GM21529 (cell line): ENCODE data around the gene ZNF521.

ENCODE experiments used
- ATAC-seq: cut with Tn5 transposase; IDR thresholded peaks from one replicate; pipeline ENCODE4 v1.9.1; 2021; ENCODE audit not compliant: unreplicated experiment

The ZNF521 gene

DNA sequence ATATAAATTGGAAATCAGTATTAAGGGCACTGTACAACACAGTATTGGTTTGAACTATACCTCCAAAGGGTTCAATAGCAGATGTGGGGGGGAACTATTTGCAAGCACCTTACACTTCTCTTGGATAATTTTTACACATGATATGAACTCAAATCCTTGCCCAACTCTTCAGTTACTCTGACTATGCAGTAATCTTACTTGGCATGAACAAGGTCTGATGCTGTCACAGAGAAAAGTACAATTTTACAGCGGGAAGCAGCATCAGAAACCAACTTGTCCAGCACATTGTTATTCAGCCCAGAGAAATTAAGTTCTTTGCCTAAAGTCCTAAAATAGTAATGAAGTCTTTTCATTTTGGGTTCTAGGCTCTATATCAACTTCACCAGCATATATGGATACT, 98.2 kb downstream of the ZNF521 start:
- ATAC-seq = no peak

DNA sequence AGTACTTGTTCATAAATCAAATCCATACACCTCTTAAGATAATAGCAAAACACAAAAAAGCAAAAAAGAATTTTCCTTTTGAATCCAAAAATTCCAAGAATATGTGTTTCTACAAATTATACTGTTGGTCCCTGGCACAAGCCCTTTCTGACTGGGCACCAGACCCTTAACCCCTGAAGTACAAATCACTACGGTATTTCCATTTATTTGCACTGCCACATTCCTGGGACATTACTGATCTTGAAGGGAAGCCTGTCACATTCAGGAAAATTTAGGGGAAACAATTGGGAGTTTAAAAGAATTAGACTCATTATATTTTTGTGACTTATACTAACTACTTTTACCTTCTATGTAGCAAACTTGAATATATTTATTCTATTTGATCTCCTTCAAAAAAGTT, 98.8 kb downstream of the ZNF521 start:
- no peak for ATAC-seq

DNA sequence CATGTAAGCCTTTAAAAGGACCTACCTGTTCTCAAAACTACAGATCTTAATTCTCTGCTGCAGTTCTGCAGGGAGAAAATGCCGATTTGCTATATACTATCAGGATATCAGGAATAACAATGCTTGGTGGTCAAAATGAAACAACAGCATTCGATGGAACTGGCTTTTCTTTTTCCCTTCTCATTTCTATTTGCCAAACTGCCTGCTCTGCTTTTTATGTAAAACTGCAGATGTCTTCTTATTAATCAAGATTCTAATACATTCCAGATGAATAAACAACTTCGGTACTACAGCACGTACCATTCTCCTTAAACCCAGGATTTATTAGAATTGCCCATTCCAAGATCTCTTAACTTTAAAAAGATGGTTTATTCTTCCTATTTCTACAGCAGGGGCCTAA, 100.9 kb downstream of the ZNF521 start:
- no peak for ATAC-seq

DNA sequence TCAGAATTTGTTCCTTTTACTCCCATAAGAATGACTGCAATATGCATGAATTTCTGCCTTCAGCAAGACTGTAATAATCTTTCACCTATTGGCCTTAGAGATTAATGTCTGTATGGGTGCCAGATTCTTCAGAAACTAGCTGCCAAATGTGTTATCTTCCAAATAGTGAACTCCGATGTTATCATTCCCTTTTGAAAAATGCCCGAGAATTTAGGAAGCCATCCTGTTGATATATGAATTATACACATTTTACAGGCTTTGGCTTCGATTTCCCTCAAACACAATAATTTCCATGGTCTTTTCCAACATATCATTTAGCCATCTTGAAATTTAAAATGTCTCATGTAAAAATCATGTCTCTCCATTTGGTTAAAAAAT, 101.5 kb downstream of the ZNF521 start:
- no peak for ATAC-seq

DNA sequence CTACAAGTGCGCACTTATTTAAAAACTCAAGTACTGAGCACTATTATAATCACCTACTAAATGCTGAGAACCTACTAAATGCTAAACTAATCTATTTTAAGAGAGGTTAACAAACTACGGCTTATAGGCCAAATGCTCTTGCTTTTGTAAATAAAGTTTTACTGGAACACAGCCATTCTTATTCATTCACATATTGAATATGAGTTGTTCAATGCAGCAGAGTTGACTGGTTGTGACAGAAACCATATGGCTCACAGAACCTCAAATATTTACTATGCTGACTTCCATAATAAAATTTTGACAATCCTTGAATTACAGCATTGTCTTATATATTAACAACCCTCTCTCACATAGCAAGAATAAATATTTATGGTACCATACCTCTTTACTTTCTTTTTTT, 103.2 kb downstream of the ZNF521 start:
- ATAC-seq = no peak

DNA sequence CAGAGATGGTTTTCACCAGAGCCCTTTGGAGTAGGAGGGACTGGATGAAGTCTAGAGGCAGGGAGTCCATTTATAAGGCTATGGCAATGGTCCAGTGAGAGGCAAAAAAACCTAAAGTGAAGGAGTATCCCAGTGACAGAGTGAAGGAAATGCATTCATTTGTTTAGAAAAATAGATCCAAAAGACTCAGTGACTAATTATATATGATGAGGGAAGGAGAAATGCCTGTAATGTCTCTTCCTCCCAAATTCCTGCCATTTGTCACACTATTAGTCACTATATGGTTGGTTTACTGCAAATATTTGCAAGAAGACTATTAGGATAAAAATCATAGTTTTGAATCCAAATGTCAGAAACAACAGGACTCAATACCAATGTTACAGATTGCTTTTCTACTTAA, 104.2 kb downstream of the ZNF521 start:
- no peak for ATAC-seq

DNA sequence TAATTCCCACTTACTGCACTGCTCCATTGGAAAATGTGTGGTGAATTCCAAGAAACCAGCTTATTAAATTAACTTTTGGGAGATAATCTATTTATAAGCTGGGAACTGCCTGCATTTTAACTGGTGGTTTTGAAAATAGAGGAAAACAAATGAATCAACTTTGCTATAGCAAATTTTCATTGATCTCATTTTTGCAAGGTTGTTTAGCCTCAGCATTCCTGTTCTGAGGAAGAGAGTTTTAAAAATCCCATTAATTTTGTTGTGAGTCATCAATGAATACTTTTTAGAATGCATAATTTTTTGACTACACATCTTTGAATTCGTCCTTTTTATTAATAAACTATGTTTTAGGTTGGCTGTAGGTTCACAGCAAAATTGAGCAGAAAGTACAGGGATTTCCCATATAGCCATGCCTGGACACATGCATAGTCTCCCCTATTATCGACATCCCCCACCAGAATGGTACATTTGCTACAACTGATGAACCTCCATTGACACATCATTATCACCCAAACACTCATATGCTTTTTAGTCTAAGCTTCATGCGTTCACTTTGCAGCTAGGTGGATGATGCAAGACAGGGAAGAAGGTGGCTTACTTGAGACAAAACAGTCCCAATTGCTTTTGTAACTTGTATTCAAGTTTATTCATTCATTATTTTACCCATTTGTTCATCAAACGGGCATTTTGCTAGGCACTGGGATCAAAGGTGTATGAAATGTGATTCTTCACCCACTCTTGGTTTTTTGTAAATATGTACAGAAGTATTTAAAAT, 106.9 kb downstream of the ZNF521 start:
- ATAC-seq = no peak

DNA sequence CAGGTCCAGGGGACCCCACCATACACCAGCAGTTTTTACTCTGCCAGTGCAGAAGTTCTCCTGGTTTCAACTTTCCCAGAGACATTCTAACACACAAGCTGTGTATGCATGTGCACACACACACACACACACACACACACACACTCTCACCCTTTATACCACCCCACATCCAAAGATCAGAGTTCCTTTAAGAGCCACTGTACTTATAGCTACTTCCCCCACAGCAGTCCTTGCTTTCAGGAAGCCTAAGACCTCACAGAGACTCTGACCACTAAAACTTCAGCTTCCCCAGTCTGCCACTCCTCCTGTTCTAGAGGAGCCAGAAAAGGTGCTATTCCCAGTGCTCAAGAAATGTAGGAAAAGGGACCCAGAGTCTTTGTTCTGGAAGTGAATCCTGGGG, 107.8 kb downstream of the ZNF521 start:
- ATAC-seq = no peak

DNA sequence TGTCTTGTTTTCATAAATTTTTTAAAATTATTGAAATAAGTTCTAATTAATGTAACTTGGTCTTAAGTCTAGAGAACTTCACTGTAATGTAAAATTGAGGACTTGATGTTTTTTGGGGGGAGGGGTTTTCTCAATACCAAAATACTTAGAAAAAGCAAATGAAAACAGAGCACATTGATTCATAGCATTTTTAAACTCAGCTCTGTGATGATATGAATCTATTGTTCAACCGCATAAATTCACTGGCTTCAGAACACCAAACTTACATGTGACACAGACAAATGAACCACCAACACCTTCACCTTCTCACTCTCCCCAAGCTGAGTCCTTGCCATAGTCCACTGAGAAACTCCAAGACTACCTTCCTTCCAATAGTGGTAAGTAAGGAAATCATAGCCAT, 108.2 kb downstream of the ZNF521 start:
- ATAC-seq = no peak

DNA sequence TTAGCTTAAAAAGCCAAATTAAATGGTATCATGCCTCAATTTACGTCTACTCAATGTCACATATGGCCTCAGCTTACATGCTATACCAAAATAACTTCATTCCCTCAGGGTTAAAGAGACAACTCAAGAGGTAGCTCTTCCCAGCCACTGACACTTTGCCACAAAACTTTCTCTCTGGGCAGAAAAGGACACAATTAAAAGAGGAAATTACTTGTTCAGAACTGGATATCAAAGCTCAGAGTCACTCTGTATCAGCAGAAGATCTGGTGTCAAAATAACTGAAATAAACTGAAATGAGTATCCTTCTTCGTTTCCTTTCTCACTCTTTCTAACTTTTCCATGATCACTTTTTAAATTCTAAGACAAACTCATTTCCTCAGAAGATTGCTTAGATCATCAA, 108.7 kb downstream of the ZNF521 start:
- ATAC-seq = no peak

DNA sequence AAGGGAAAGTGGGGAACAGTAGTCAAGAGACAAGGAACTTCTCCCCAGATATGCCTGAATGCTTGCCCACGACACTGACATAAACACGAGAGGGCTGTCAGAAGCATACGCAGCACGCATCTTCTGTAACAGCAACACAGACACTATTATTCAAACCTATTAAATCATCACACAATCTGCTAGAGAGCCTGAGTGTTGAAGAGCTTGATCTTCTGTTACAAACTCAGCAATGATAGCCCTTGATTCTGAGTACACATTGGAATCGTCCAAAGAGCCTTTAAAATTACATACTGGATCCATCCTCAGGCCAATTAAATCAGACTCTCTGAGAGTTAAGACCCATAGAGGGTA, 111.6 kb downstream of the ZNF521 start:
- ATAC-seq = no peak

DNA sequence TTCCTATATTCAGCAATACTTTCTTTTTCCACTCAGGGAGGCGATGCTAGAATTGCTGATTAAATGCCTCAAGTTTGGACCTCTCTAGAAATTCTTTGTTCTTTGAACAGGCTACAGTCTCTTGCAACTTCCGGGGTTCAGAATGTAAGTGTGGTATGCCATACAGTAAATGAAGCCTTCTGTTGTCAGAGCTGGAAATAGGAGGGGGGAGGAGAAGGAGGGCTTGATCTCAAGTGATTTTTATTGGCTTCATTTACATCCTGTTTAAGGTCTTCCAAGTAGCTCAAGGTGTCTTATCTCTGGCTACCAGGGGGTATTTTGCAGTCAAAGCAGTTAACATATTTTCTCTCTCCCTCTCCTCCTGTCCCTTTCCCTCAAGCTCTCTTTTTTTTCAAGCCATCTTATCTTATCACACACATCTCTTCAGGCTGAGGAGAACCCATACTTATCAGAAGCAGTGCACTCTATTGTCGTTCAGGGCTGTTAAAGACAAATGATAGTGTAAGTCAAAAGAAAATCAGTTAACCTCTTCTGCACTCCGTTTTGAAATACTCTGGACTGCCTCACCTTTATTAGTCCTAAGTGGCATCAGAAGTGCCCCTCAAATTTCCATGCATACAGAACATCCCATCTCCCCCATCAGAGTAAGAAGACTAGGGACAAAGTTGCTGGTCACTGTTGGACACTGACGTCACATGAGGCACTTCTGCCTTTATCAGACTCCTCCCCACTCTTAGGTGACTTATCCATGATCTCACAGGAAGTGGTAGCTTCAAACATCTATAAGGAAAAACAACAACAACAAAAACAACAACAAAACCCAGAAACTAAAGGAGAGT, 112.2 kb downstream of the ZNF521 start:
- ATAC-seq = no peak

DNA sequence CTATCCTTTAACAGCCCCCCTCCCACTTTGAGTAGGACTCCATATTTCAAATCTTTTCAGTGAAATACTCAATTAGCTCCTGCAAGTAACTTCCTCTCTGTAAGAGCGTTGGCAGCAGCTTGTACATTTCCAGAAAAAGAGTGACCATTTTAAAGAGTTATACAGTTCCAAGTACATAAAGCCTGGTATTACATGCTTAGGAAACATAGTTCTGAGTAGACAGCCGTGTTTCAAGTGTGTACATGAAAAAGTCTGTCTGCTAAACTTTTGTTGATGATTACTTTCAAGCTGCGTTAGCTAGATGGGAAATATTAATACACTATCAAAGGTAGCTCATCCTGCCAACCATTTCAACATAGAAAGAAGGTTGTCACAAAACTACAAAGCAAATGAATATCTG, 112.8 kb downstream of the ZNF521 start:
- no peak for ATAC-seq

DNA sequence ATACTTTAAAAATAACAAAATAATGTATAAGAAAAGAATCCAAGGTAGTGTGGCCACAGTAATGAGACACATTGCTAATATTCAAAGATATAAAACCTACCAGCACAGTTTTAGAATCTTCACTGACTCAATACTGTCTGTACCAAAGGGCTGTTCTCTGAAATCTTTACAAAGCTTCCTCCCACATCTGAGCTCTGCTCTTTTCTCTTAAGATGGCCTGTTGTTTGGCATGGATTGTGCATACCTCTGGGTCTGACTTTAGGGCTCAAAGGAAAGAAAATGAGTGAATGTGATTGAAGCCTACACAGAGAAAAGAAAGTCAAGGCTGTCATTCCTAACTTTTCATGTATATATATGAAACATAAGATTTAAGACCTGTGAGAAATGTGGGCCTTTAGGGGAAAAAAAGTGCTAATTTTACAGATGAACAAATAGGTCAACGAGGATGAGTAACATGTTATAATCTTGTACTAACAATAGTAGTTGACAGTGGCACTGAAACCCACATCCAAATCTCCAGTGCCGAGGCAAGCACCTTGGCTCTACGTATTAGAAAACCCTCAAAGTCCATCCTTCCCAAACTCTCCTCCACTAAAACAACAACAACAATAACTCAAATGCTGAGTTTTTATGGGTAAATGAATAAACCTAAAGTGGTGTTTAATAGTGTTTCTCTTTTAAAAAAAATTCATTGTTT, 114.2 kb downstream of the ZNF521 start:
- no peak for ATAC-seq

DNA sequence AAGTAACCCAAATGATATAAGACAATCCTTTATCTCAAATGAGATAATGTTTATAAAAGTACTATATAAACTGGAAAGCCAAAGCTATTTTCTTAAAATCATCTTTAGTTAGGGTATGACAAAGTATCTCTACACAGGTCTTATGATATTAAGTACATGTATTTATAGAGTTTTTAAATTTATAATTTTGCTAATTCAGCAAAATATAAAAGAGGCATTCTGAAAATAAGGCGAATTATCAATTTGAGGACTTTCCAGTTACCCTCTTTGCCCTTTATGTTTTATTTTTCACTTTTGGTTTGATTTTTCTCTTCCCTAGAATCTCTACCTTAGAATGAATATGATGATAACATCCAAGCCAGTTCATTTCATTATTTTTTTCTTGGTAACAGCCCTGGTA, 115.2 kb downstream of the ZNF521 start:
- ATAC-seq = no peak

DNA sequence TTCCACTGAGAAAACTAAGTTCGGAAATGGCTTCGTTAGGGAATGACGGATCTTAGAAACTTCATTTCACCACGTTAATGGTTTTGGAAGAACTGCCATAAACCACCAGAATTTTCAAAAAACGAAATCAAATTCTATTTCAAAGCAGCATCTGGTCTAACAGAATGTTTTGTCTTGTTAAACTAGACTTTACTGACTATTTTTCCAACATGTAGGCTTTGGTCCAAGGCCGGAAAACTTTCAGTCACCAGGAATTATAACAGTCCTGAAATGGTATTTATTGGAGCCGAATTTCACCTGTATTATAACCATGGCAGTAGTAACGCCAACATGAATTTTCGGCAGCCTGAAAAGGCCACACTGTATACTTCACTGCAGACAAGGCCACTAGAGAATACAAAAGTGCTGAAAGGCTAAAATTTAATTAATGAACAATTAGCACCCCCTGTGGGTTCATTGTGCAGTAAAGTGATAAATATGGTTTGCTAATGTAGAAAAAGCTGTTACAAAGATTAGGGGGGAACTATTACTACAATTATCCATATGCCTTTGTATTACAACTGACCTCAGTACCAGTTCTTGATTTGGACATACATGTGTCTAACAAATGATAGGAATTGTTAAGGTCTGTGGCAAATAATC, 116.4 kb downstream of the ZNF521 start:
- ATAC-seq = no peak

DNA sequence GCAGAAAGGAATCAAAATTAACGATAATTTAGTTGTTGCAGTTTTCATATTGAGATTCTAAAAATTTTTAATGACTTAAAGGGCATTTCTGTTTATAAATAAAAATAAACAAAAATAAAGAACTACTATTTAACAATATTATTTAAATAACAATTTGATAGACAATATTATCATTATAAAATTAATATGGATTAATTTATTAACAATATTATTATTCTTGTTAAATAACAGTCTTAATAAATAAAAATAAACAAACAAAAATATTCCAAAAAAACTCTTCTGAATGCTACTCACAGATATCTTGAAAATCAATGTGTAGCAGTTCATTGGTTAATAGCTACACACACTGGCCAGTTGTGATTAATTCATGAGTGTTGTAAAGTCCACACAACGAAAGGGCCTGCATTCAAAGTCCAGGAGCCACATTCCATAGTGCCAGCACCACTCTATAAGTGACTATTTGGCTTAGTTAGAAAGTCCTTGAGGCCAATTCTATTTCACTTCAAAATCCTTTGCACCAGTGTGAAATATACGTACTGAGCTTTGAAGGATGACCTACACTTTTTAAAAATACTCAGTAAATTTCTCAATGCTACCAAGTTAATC, 117.1 kb downstream of the ZNF521 start:
- ATAC-seq = no peak

DNA sequence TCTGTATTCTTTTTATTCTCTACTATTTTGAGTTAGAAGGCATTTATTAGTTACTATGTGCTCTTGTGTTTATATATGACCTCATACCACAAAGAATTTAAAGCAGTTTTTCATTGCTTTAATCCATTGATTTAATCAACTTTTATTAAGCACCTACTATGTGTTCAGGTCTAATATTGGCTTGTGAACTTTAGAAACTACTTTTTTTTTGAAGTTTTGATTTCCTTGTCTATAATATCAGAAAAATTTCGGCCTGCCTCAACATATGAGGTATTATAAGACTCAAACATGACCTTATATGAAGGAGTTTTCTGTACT, 117.7 kb downstream of the ZNF521 start:
- no peak for ATAC-seq

DNA sequence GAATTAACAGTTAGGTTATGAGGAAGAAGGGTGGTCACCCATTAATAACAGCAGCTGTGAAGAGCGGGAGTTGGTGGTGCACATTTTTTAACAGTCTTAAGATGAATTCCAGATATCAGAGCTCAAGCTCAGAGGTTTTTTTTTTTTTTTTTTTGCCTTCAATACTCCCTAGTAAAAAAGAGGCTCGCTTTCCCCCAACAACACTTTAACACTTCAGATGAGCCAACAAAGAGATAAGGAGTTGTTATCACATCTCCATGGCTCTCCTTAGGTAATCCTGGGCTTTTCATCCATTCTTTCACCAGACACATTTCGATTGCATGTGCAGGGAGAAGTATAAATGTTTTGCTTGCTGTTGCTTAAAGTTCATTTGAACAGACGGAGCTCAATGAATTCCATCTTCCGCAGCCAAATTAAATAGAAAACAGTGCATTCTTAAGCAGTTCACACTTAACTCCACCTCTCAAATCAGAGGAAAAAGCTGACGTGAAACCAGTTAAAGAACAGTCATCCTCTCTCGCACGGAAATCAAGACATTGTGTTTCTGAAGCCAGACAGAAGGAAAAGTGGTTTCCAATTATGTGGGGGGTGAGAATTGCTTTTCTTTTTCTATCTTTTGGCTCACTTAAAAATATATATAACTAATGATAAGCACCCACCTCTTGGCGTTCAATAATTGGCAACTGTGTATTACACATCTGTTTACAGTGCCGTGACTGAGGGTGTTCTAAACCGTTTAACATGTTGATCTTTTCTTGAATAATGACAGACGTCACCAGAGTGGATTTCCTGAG, 118.2 kb downstream of the ZNF521 start:
- ATAC-seq = no peak

DNA sequence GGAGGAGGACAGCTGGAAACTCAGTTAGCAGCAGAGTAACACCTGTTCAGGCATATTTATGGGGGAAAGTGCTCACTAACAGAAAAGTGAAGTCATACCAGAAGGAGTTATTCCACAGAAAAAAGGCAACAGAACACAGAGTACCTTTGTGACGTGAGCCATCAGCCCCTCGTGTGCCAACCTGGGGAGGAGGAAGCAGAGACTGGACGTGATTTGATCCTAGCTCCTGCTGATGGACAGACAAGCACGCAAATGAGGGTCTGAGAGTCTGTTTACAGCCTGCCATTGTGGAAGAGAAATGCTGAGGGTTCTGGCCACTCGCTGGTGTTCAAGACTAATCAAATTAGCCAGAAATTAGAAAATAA, 120.7 kb downstream of the ZNF521 start:
- ATAC-seq = no peak
